22Rv1 (cell line): ENCODE results near the gene KCNA2.

Source experiments
- CTCF ChIP-seq: fragments of 450-650 bp; IDR thresholded peaks from 2 replicates; pipeline ENCODE4 v1.5.1; 2017; ENCODE audit warnings: mild to moderate bottlenecking
- ZFX ChIP-seq: fragments of 450-650 bp; IDR thresholded peaks from 2 replicates; pipeline ENCODE4 v1.6.1; 2017; ENCODE audit warnings: antibody characterized with exemption, borderline replicate concordance

DNA sequence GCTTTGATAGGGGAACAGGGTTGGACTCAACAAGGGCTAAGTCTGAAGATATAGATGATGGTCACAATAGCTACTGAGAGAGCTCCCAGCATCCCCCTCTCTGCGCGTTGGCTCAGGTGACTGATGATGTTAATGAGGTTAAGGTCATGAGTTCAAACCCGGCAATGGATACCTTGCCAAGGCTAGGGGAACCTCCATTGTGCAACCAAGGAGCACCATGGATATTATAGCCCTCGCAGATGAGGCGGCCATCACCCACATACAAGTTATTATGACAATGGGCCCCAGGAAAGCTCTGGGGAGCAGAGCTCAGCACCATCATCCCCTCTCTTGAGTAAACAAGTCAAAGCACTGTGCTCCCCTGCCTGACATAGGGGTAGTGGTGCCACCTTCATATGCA lies 8.2 kb downstream of the KCNA2 start:
- TF ChIP-seq CTCF: no peak
- TF ChIP-seq ZFX: no peak
